Breast epithelium (tissue), 3 donors: Measurements from ENCODE around the gene CUEDC2.

Source experiments
- CTCF ChIP-seq, 3 donors: fragments of 450-650 bp; IDR thresholded peaks; one replicate each; pipeline ENCODE4 v1.5.1; 2016 to 2017; ENCODE audit warnings: antibody characterized with exemption in 3 of 3, mild to moderate bottlenecking in 3 of 3, moderate library complexity in 3 of 3
- POLR2A ChIP-seq: fragments of 450-650 bp; IDR thresholded peaks from one replicate; pipeline ENCODE4 v1.6.1; 2016; ENCODE audit warnings: antibody characterized with exemption, mild to moderate bottlenecking, moderate library complexity
- POLR2AphosphoS5 ChIP-seq, 3 donors: sonication (generic); formaldehyde crosslinking; IDR thresholded peaks; one replicate each; pipeline ENCODE4 v1.6.1; 2017; ENCODE audit warnings: antibody characterized with exemption in 3 of 3

- TF ChIP-seq POLR2A (no peak), CTCF (IDR thresholded peaks at IDR 0.05) (no peak), POLR2AphosphoS5 (IDR thresholded peaks at IDR 0.05) (no peak)
Measured at GRCh38 chr10:102462512-102463054, 30.2 kb upstream of the CUEDC2 start.
